ENCODE results near the gene DNMT3A.

The DNMT3A gene

GRCh38 chr2:25342372-25343186, 854 bp upstream of the DNMT3A start:
- DNase-seq: no peak

- DNase-seq: no peak
These were observed 556 bp downstream of the DNMT3A start for GRCh38 chr2:25341011-25341727.

GRCh38 chr2:25340181-25340921, 1.4 kb downstream of the DNMT3A start:
- DNase-seq: no peak

GRCh38 chr2:25339791-25340180, 1.9 kb downstream of the DNMT3A start:
- DNase-seq: no peak

- no peak for DNase-seq
These were observed 2.5 kb downstream of the DNMT3A start for GRCh38 chr2:25339211-25339674.

- no peak for DNase-seq
These were observed 3.3 kb downstream of the DNMT3A start for GRCh38 chr2:25338401-25338800.

- DNase-seq: no peak
These were observed 3.8 kb downstream of the DNMT3A start for GRCh38 chr2:25337891-25338290.

GRCh38 chr2:25337276-25337675, 4.4 kb downstream of the DNMT3A start:
- DNase-seq: no peak

GRCh38 chr2:25336383-25336841, 5.3 kb downstream of the DNMT3A start:
- no peak for DNase-seq

GRCh38 chr2:25335971-25336370, 5.8 kb downstream of the DNMT3A start:
- no peak for DNase-seq

GRCh38 chr2:25335204-25335603, 6.5 kb downstream of the DNMT3A start:
- no peak for DNase-seq

GRCh38 chr2:25334482-25334881, 7.2 kb downstream of the DNMT3A start:
- no peak for DNase-seq

GRCh38 chr2:25333981-25334380, 7.7 kb downstream of the DNMT3A start:
- no peak for DNase-seq

GRCh38 chr2:25332571-25332970, 9.2 kb downstream of the DNMT3A start:
- DNase-seq: no peak

- DNase-seq: no peak
These were observed 9.9 kb downstream of the DNMT3A start for GRCh38 chr2:25331686-25332365.

GRCh38 chr2:25330937-25331336, 10.8 kb downstream of the DNMT3A start:
- no peak for DNase-seq

GRCh38 chr2:25330273-25330672, 11.5 kb downstream of the DNMT3A start:
- no peak for DNase-seq

- no peak for DNase-seq
These were observed 13.3 kb downstream of the DNMT3A start for GRCh38 chr2:25328152-25329085.

- DNase-seq: no peak
These were observed 15.3 kb downstream of the DNMT3A start for GRCh38 chr2:25326326-25327013.

GRCh38 chr2:25324905-25325592, 16.7 kb downstream of the DNMT3A start:
- DNase-seq: no peak
